MM.1S (cell line): ENCODE data around the gene ADAP1.

ENCODE experiments used
- EZH2 ChIP-seq: fragments of 300-600 bp; sonication (generic); optimal IDR thresholded peaks from 2 replicates; pipeline ENCODE3; 2017; ENCODE audit warnings: low read depth, mild to moderate bottlenecking, antibody characterized with exemption, low read length, mixed read lengths
- TF ChIP-seq, protein P1 (sequence below): fragments of 300-600 bp; sonication (generic); IDR thresholded peaks from 2 replicates; pipeline ENCODE4 v1.5.1; 2016; ENCODE audit warnings: antibody characterized with exemption, low read length, mixed read lengths

DNA sequence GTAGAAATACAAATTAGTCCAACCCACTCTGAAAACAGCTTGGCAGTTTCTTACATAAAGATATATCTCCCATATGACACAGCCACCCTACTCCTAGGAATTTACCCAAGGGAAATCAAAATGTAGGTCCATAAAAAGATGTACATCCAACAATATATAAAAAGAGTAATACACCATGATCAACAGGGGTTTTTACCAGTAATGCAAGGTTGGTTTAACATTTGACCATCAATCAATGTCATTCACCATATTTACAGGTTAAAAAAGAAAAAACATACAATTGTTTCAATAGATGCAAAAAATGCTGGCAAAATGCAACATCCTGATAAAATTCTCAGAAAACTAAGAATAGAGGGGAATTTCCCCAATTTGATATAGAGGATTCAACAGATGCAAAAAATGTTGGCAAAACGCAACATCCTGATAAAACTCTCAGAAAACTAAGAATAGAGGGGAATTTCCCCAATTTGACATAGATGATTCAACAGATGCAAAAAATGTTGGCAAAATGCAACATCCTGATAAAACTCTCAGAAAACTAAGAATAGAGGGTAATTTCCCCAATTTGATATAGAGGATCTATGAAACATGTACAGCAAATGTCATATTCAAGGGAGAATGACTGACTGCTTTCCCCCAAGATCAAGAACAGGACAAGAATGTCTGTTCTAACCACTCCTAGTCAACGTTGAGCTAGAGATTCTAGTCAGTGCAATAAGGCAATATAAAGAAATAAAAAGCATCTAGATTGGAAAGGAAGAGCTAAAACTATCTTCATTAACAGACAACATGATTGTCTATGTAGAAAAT, 13.7 kb downstream of the ADAP1 start:
- TF ChIP-seq, protein P1, sequence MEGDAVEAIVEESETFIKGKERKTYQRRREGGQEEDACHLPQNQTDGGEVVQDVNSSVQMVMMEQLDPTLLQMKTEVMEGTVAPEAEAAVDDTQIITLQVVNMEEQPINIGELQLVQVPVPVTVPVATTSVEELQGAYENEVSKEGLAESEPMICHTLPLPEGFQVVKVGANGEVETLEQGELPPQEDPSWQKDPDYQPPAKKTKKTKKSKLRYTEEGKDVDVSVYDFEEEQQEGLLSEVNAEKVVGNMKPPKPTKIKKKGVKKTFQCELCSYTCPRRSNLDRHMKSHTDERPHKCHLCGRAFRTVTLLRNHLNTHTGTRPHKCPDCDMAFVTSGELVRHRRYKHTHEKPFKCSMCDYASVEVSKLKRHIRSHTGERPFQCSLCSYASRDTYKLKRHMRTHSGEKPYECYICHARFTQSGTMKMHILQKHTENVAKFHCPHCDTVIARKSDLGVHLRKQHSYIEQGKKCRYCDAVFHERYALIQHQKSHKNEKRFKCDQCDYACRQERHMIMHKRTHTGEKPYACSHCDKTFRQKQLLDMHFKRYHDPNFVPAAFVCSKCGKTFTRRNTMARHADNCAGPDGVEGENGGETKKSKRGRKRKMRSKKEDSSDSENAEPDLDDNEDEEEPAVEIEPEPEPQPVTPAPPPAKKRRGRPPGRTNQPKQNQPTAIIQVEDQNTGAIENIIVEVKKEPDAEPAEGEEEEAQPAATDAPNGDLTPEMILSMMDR = no peak
- TF ChIP-seq EZH2 = no peak
